ENCODE results near the gene NEUROG1.

GRCh38 chr5:135538261-135538660, 2.5 kb upstream of the NEUROG1 start:
- TF ChIP-seq PKNOX1 (IDR thresholded peaks at IDR 0.05) (no peak), NFRKB (IDR thresholded peaks at IDR 0.05) (no peak), FOXM1 (IDR thresholded peaks at IDR 0.05; ENCODE audit: borderline replicate concordance) (no peak), ZNF384 (IDR thresholded peaks at IDR 0.05) (no peak)
